ENCODE measurements around the gene DNLZ.

DNA sequence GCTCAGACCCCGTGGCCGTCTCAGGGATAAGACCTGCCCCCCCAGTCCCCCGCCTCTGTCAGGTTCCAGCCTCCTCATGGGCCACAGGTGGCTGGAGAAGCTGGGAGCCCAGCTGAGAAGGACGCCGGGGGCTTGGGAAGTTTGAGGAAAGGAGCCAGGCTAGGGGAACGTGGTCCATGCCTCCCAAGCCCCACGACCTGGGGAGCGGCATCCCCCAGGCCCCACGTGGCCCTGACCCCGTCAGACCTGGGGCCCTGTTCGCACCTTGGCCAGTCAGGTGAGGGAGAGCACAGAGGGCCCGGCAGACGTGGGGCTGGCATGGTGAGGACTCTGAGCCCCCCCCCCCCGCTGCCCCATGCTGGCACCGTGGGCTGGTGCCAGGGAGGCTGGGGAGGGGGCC is 32.5 kb downstream of the DNLZ start:
- TF ChIP-seq POLR2A (IDR thresholded peaks at IDR 0.05; ENCODE audit: low read length) (no peak), GATA1 (IDR thresholded peaks at IDR 0.05; ENCODE audit: low read depth, low read length) (no peak)
